ENCODE measurements around the gene IFNL4.

- TF ChIP-seq, protein P1, sequence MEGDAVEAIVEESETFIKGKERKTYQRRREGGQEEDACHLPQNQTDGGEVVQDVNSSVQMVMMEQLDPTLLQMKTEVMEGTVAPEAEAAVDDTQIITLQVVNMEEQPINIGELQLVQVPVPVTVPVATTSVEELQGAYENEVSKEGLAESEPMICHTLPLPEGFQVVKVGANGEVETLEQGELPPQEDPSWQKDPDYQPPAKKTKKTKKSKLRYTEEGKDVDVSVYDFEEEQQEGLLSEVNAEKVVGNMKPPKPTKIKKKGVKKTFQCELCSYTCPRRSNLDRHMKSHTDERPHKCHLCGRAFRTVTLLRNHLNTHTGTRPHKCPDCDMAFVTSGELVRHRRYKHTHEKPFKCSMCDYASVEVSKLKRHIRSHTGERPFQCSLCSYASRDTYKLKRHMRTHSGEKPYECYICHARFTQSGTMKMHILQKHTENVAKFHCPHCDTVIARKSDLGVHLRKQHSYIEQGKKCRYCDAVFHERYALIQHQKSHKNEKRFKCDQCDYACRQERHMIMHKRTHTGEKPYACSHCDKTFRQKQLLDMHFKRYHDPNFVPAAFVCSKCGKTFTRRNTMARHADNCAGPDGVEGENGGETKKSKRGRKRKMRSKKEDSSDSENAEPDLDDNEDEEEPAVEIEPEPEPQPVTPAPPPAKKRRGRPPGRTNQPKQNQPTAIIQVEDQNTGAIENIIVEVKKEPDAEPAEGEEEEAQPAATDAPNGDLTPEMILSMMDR (conservative IDR thresholded peaks at IDR 0.05 in 1 of 2, IDR thresholded peaks at IDR 0.05 in 1 of 2; ENCODE audit: low read depth in 1 of 2, low read length in 2 of 2) = no peak
- TF ChIP-seq EZH2 (IDR thresholded peaks at IDR 0.05; ENCODE audit: low read length, missing control alignments) = no peak
Observed at GRCh38 chr19:39203372-39204341, 45.0 kb downstream of the IFNL4 start, which contains the start of gene SYCN.

All from fibroblast of lung (primary cell).